NCI-H2081 (cell line): Measurements from ENCODE around the gene OR52R1.
"Not testable (repeated sequence)": the region's sequence is repeated elsewhere in the genome, so short reads cannot be mapped to it uniquely, and the experiment has no call there.

Experiments used
- DNase-seq, 2 experiments: peaks; one replicate each; lab custom pipeline; 2025; lab: John Stamatoyannopoulos, UW

OR52R1 gene

GRCh38 chr11:4804280-4804679, at the start of gene OR52R1:
OR52R1 (minus strand) TSS chr11:4804380; CDS start chr11:4804380, 0 bp downstream.
- no peak for DNase-seq

- peak in 1 of 2 experiments; percentile 63 for DNase-seq
These were observed 46.9 kb upstream of the OR52R1 start for GRCh38 chr11:4851033-4851432.

DNA sequence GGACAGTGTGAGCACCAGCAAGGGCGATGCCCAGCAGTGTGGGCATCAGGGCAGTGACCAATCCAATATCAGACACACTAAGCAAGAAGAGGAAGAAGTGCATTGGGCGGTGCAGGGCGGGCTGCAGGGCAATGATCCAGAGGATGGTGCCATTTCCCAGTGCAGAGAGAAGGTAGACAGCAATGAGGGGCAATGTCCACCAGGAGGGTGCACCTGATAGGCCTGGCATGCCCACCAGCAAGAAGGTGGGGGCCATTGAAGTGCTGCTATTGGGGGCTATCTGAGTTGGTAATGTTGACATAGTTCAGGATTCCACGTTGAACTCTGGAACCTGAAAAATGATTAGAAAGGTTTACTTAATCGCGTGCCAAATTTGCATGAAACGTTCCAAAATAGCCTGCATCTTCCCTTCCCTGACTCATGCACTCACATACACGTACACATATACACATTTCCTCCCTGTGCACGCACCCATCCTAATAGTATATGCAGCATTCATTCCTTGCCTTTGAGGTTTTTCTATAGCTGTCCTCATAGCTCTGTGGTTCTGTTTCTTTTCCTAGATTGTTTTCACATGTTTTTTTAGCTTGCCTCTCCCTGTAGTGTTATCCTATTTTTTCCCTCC, 44.8 kb upstream of the OR52R1 start, which contains the start of gene OR51S1:
Gene OR51S1 (minus strand): TSS at position 301 of the 625 bp plus-strand sequence. CDS start 0 bp downstream, at position 301.
- no peak for DNase-seq

- DNase-seq, result peak in 1 of 2 experiments; percentile 18
These were observed 35.8 kb upstream of the OR52R1 start for GRCh38 chr11:4839851-4840549.

- DNase-seq, result no peak
These were observed 26.7 kb upstream of the OR52R1 start for GRCh38 chr11:4830909-4831308.

DNA sequence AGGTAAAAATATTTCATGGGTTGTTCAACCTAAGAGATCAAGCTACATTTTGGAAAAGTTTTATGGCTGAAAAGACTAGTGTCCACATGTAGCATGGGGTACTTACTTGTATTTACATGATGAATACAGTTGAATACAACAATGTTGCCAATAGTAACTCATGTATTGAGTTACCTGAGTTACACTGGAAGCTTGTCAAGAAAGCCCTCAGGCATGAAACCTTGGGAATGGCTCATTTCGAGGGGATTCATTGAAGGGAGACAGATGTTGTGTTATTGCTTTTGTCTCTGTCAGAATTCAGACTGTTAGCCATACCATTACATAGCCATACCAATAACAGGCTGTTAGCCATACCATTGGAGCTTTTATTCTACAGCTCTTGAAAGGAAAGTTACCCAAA, 26.2 kb upstream of the OR52R1 start:
- no peak for DNase-seq

GRCh38 chr11:4826425-4826824, 22.2 kb upstream of the OR52R1 start:
- DNase-seq, result peak in 1 of 2 experiments; percentile 61

DNA sequence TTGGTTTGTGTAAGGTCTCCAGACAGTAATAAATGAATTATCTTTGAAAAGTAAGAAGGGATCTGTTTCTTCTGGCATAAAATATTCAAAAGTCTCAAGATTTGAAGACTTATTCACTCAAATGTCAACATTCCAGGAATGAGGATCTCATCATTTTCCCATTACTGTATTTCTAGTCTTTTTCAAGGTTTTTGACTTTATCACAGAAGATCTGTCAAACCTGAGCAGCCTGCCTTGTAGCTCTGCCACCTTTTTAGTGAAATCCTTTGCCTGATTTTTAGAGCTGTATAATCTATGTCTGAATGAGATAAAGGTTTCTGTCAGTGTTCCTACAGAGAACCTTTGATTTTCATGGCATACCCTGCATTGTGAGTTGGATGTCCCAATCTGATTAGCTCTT, 21.0 kb upstream of the OR52R1 start:
- no peak for DNase-seq

DNA sequence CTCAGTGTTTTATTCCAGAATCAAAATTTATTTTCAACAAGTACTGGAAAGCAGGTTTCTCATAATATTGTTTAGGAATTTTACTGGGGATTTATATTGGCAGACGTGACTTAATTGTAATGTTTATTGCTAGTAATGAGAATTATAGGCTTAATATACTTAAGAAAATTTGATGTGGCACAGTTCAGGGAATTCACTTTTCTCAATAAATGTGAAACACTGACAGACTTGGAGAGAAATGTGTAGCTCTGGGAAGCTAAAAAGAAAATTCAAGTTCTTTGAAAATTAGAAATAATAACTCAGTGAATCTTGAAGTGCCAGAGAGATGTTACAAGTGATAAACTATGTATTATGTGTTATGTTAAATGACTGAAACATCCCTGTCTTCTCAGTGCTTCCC, 16.8 kb upstream of the OR52R1 start, which contains the start of gene OR51F2:
Gene OR51F2 (plus strand): TSS at position 301 of the 400 bp plus-strand sequence. CDS start 101 bp downstream, outside the sequence.
- DNase-seq, result no peak

DNA sequence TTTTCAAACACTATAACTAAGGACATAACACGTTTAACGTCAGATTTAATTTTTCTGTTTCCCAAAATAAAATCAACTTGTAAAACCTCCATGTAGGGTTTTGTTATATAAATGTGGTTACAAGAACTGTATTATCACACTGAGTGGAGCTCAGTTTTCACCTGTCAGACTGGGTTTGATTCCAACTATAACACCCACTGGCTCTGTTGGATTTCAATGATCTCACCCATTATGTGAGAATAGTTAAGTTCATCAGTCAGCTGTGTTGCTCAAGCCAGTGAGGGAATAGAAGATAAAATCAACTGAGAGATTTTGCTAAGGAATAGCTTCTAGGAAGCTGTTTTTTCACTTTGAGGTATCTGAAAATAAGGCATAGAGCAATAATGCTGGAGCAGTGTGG, 5.1 kb upstream of the OR52R1 start:
- DNase-seq, result peak in 1 of 2 experiments; percentile 33

GRCh38 chr11:4808476-4808875, 4.3 kb upstream of the OR52R1 start:
- DNase-seq, result no peak

GRCh38 chr11:4801316-4801715, 2.9 kb downstream of the OR52R1 start:
- DNase-seq, result not testable (repeated sequence)

DNA sequence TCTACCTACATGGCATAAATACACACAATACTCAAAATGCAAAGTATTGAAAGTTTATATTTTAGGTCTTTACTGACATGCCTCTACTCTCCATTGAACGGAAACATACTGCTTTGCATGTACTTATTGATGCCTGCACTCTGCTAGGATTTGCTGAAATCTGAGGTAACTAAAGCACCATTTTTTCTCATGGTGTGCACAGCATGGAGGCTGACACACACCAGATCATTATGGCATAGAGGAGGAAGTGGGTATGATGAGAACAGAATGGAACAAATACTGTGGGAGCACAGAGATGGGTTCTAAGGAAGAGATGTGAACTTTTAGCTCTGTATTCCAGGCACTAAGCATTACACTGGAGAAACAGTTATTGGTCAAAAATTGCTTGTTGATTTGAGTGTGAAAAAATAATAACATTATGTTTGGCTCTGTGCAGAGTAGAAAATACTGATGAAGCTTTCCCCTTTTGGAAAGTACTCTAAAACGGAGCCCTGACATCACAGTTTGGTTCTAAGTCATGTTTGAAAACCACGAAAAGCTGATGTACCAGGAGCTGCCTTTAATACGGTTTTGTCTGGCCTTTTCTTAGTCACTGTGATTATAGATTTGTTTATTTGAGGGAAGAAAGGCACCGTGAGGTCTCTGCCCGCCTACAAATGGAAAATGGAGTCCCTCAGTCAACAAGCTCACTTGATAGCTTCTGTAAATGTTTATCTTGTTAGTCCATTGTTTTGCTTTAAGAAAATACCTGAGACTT, 5.6 kb downstream of the OR52R1 start:
- DNase-seq, result no peak

- DNase-seq, result no peak
These were observed 7.0 kb downstream of the OR52R1 start for GRCh38 chr11:4797206-4797605.

DNA sequence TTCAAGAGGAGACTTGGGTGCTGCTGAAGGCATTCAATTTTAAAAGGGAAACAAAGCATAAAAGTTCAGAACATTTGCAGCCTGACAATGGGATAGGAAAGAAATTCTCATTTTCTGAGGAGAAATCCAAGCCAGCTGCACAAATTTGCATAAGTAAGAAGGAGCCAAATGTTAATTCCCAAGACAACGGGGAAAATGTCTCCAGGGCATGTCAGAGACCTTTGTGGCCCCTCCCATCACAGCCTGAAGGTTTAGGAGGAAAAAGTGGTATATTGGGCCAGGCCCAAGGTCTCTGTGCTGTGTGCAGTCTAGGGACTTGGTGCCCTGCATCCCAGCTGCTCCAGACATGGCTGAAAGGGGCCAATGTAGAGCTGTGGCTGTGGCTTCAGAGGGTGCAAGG, 21.7 kb downstream of the OR52R1 start:
- DNase-seq, result no peak

GRCh38 chr11:4769838-4770237, 34.3 kb downstream of the OR52R1 start, which contains the start of gene OR51F1:
OR51F1 (minus strand) TSS chr11:4769938; CDS start chr11:4769938, 0 bp downstream.
- no peak for DNase-seq

DNA sequence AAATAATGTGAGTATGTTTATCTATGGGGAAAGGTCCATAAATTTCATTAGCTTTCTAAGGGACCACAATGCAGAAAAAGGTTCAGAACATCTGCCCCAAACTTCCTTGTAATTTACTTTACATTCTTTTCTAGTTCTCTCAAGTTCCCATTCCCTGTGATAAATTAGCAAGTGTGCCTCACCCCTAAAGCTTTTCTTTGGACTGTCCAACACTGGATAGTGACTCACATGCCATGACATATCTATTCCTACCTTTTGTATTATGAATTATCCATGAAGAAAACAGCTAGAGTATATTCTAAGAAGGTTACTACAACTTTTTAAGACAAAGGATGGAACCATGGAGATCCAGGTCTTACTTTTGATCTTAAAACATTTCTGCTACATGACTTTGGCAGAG, 36.1 kb downstream of the OR52R1 start:
- no peak for DNase-seq

DNA sequence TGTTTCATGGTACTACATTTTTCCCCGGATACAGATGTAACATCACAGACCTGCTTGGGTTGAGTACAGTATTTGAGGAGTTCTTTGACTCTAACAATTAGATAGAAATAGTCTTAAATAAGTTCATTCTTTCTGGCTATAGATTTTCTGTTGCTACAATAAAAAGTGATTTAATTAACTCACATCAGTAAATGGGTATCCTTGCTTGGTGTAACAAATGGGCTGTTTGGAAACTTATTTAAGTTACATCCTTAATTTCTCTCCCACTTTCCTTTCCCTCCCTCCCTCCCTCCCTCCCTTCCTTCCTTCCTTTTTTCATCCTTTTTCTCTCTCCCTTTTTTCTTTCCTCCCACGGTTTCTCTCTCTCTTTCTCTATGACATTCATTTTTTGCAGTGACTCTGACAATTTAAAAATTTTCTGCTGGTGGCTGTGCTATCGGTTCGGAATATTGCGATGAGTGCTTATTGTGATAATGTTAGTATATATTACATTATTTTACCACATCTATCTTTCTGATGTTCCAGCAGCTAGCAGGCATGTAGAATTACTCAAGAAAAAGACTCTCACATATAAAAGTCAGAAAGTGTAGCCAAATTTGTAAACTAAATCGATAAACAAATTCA, 37.6 kb downstream of the OR52R1 start:
- DNase-seq, result no peak

GRCh38 chr11:4763096-4763495, 41.1 kb downstream of the OR52R1 start:
- DNase-seq, result no peak
